ENCODE measurements around the gene ATXN1. TPM values are rescaled to one million over a fixed set of nuclear protein-coding genes. Genes with fewer than 3 reads are reported as not detected.

ATXN1 gene
- total and polyA plus RNA-seq, 2 experiments from 2014 or later: 4.8 to 9.1 TPM

DNA sequence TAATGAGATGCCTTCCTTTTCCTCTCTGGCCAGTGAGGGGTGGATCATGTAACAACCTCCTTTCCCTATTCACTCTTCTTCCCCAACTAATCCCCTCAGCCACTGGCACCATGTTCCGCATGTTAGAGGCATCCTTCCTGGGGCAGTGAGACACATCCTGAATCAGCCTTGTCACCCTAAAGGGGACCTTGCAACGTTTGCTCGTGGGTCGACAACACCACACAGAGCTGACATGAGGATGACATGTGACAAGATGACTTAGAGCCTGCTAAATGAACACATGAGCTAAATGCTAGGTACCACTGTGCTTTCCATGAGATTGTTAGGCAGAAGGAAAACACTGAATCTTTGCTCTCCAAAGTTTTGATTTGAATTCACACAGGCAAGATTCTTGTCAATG is 129.2 kb downstream of the ATXN1 start:
- no peaks in the 10 kb centered on the region for H3F3A ChIP-seq (replicated peaks; ENCODE audit: low read depth)
- H3K4me3 ChIP-seq: no peak overlapping the region
- no peak overlapping the region for H2AFZ ChIP-seq
- H3K9me2 ChIP-seq (ENCODE audit: insufficient read depth): no peaks in the 10 kb centered on the region
- H3K36me3 Mint-ChIP-seq (ENCODE audit: low read depth): peaks cover 9% of the 10 kb centered on the region; the same call in 2 of the 3 replicates
- H3K27me3 ChIP-seq (ENCODE audit: insufficient read depth): no peaks in the 10 kb centered on the region
- peaks cover 15% of the 10 kb centered on the region for H3K4me1 Mint-ChIP-seq
- no peaks in the 10 kb centered on the region; the same call in 1 of the 2 replicates for H3K36me3 ChIP-seq (ENCODE audit: insufficient read depth)
- TF ChIP-seq EZH2phosphoT487 (IDR thresholded peaks at IDR 0.05; ENCODE audit: unreplicated experiment) (no peak), STAT1 (IDR thresholded peaks at IDR 0.05; ENCODE audit: unreplicated experiment) (no peak), JUNB (IDR thresholded peaks at IDR 0.05; ENCODE audit: unreplicated experiment) (no peak), NANOG (IDR thresholded peaks at IDR 0.05; ENCODE audit: borderline replicate concordance) (no peak), CTCF (conservative IDR thresholded peaks at IDR 0.05; ENCODE audit: low read depth in 2 of 2) (no peak), CREB1 (CRISPR knock-in tag; IDR thresholded peaks at IDR 0.05; ENCODE audit: low read depth) (no peak), ZNF114 (CRISPR knock-in tag; IDR thresholded peaks at IDR 0.05) (no peak), ZNF331 (CRISPR knock-in tag; IDR thresholded peaks at IDR 0.05; ENCODE audit: low read depth) (no peak), ZNF462 (CRISPR knock-in tag; IDR thresholded peaks at IDR 0.05) (no peak), POLR2AphosphoS5 (IDR thresholded peaks at IDR 0.05; ENCODE audit: low read depth) (no peak), EZH2 (IDR thresholded peaks at IDR 0.05; ENCODE audit: low read depth, unreplicated experiment) (no peak)
- TF ChIP-seq, protein P1, sequence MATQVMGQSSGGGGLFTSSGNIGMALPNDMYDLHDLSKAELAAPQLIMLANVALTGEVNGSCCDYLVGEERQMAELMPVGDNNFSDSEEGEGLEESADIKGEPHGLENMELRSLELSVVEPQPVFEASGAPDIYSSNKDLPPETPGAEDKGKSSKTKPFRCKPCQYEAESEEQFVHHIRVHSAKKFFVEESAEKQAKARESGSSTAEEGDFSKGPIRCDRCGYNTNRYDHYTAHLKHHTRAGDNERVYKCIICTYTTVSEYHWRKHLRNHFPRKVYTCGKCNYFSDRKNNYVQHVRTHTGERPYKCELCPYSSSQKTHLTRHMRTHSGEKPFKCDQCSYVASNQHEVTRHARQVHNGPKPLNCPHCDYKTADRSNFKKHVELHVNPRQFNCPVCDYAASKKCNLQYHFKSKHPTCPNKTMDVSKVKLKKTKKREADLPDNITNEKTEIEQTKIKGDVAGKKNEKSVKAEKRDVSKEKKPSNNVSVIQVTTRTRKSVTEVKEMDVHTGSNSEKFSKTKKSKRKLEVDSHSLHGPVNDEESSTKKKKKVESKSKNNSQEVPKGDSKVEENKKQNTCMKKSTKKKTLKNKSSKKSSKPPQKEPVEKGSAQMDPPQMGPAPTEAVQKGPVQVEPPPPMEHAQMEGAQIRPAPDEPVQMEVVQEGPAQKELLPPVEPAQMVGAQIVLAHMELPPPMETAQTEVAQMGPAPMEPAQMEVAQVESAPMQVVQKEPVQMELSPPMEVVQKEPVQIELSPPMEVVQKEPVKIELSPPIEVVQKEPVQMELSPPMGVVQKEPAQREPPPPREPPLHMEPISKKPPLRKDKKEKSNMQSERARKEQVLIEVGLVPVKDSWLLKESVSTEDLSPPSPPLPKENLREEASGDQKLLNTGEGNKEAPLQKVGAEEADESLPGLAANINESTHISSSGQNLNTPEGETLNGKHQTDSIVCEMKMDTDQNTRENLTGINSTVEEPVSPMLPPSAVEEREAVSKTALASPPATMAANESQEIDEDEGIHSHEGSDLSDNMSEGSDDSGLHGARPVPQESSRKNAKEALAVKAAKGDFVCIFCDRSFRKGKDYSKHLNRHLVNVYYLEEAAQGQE (IDR thresholded peaks at IDR 0.05; ENCODE audit: unreplicated experiment): no peak
- TF ChIP-seq, protein P2, sequence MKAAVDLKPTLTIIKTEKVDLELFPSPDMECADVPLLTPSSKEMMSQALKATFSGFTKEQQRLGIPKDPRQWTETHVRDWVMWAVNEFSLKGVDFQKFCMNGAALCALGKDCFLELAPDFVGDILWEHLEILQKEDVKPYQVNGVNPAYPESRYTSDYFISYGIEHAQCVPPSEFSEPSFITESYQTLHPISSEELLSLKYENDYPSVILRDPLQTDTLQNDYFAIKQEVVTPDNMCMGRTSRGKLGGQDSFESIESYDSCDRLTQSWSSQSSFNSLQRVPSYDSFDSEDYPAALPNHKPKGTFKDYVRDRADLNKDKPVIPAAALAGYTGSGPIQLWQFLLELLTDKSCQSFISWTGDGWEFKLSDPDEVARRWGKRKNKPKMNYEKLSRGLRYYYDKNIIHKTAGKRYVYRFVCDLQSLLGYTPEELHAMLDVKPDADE (IDR thresholded peaks at IDR 0.05): no peak
- H3K27me3 Mint-ChIP-seq (ENCODE audit: insufficient read depth, low read depth, poor library complexity): peaks cover 5% of the 10 kb centered on the region
- ATAC-seq: peak; percentile 30; the same call in 2 of the 3 replicates
- H3K4me3 Mint-ChIP-seq: no peak overlapping the region
- no peaks in the 10 kb centered on the region for H3K79me2 ChIP-seq (replicated peaks; ENCODE audit: insufficient read depth)
- peaks cover 9% of the 10 kb centered on the region; the same call in 1 of the 2 replicates for H3K4me1 ChIP-seq (ENCODE audit: insufficient read depth)
- no peak overlapping the region for H3K27ac Mint-ChIP-seq
- H3K4me2 ChIP-seq: no peak overlapping the region
- no peaks in the 10 kb centered on the region for H4K20me1 ChIP-seq (replicated peaks; ENCODE audit: insufficient read depth)
- H3K9me3 Mint-ChIP-seq: peaks cover 7% of the 10 kb centered on the region; the same call in 2 of the 3 replicates
- H3K27ac ChIP-seq (ENCODE audit: low read depth): no peak overlapping the region
- no peak for DNase-seq (ENCODE audit: low spot score)

Data from GM23338 (cell line).